ENCODE results near the gene SLC8B1. TPM values are rescaled to one million over a fixed set of nuclear protein-coding genes. Genes with fewer than 3 reads are reported as not detected.

Gene SLC8B1
- total RNA-seq, 1 experiment from 2014 or later, result 15.7 TPM

DNA sequence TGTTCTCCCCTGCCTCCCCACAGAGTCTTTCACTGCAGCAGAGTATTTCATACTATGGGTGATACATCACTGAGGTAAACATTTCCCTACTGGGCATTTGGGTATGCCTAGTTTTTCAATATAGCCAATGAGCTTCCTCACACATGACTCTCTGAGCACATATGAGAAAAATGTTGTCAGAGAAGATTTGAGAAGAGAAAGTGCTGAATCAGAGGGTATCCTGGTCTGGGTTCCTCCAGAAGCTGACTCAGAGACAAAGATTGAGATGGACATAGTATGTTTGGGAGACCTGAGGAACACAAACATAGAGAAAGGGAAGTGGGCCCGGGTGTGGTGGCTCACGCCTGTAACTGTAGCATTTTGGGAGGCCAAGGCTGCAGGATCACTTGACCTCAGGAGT, 12.6 kb downstream of the SLC8B1 start:
- no peaks in the 10 kb centered on the region for H3K4me1 Mint-ChIP-seq (ENCODE audit: insufficient read depth, unreplicated experiment)
- no peaks in the 10 kb centered on the region for H3K9me3 Mint-ChIP-seq (ENCODE audit: unreplicated experiment)
- H3K27me3 Mint-ChIP-seq (ENCODE audit: insufficient read depth, unreplicated experiment), result no peaks in the 10 kb centered on the region
- ChIA-PET CTCF (interaction anchor here (0.6 to 1.7 kb wide), 4 partner anchors 9 to 643 kb away, joined by 3 to 6 read pairs (median 3); no protein-coding TSS in a partner anchor), POLR2A (interaction anchor here (1.1 kb wide), 1 partner anchor 30 kb away, joined by 3 read pairs; no protein-coding TSS in a partner anchor)
- H3K36me3 Mint-ChIP-seq (ENCODE audit: insufficient read depth, unreplicated experiment), result peaks cover 41% of the 10 kb centered on the region
- TF ChIP-seq CTCF (IDR thresholded peaks at IDR 0.05; ENCODE audit: unreplicated experiment), result no peak
- no peak overlapping the region for H3K4me3 Mint-ChIP-seq (ENCODE audit: unreplicated experiment)
- no peak overlapping the region for H3K27ac Mint-ChIP-seq (ENCODE audit: low read depth, unreplicated experiment)
- DNase-seq (ENCODE audit: unreplicated experiment), result no peak
- no TSS peak for BruUV-seq (replicated peaks)
- intact Hi-C loops (cut with micrococcal nuclease), result no loop called here

DNA sequence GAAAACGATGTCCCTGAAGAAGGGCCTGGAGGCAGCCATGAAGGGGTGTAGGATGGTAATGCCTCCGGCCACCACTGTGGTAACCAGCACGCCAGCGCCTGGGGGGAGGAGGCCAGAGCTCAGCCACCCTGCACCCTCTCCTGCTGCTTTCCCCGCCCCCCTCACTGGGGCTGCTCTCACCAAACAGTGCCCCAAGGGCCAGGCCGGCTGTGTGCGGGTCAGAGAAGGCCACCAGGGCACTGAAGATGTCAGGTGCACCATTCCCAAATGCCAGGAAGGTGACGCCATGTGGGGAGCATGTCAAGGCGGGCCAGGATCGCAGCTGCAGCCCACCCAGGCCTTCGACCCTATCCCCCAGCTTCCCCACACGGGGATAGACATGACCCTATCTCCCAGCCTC, 14.5 kb downstream of the SLC8B1 start:
- peaks cover 38% of the 10 kb centered on the region for H3K36me3 Mint-ChIP-seq (ENCODE audit: insufficient read depth, unreplicated experiment)
- intact Hi-C loops (cut with micrococcal nuclease), result no loop called here
- no peak for DNase-seq (ENCODE audit: unreplicated experiment)
- H3K4me3 Mint-ChIP-seq (ENCODE audit: unreplicated experiment), result no peak overlapping the region
- H3K27ac Mint-ChIP-seq (ENCODE audit: low read depth, unreplicated experiment), result no peak overlapping the region
- no peaks in the 10 kb centered on the region for H3K4me1 Mint-ChIP-seq (ENCODE audit: insufficient read depth, unreplicated experiment)
- BruUV-seq (replicated peaks), result no TSS peak
- CTCF ChIA-PET, result interaction anchor here (0.7 to 1.2 kb wide), 2 partner anchors 8 to 11 kb away, joined by 3 to 5 read pairs; no protein-coding TSS in a partner anchor
- TF ChIP-seq CTCF (IDR thresholded peaks at IDR 0.05; ENCODE audit: unreplicated experiment), result no peak
- no peaks in the 10 kb centered on the region for H3K27me3 Mint-ChIP-seq (ENCODE audit: insufficient read depth, unreplicated experiment)
- POLR2A ChIA-PET, result no interaction called here
- no peaks in the 10 kb centered on the region for H3K9me3 Mint-ChIP-seq (ENCODE audit: unreplicated experiment)

DNA sequence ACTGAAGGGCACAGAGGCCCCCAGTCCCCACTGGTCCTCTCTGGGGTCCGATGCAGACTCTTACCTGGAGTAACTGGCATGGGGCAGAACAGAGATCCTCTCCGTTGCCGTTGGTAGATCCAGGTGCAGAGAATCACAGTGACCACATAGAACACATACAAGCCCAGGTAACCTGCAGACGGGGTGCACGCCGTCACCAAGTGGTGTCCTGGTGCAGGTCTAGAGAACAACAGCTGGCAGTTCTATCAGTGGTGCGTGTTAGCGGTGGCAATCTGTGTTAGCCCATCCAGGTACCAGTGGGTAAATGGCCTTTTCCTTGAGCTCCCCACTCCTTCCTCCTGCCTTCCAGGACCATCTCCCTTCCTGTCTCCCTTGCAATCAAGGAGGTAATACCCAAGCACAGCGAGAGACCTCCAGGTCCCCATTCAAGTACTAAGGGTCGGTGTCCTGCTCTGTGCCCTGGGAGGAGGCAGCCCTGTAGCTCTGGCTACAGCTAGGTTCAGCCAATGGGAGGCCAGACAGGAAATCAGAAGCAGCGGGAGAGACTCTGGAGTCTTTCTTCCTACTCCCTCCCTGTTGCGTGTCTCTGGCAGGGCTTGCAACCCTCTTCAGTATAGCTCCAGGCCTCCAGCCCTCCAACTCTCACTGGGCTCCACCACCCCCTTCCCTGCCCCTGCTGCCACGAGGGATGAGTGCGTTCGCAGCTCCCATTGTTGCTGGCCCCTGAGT, 15.8 kb downstream of the SLC8B1 start:
- ChIA-PET CTCF (no interaction called here), POLR2A (interaction anchor here (1.1 kb wide), 1 partner anchor 12 kb away, joined by 3 read pairs; no protein-coding TSS in a partner anchor)
- no peak for TF ChIP-seq CTCF (IDR thresholded peaks at IDR 0.05; ENCODE audit: unreplicated experiment)
- BruUV-seq (replicated peaks), result no TSS peak
- peaks cover 45% of the 10 kb centered on the region for H3K36me3 Mint-ChIP-seq (ENCODE audit: insufficient read depth, unreplicated experiment)
- no peaks in the 10 kb centered on the region for H3K27me3 Mint-ChIP-seq (ENCODE audit: insufficient read depth, unreplicated experiment)
- H3K9me3 Mint-ChIP-seq (ENCODE audit: unreplicated experiment), result no peaks in the 10 kb centered on the region
- H3K4me3 Mint-ChIP-seq (ENCODE audit: unreplicated experiment), result no peak overlapping the region
- intact Hi-C loops (cut with micrococcal nuclease), result no loop called here
- H3K27ac Mint-ChIP-seq (ENCODE audit: low read depth, unreplicated experiment), result no peak overlapping the region
- no peaks in the 10 kb centered on the region for H3K4me1 Mint-ChIP-seq (ENCODE audit: insufficient read depth, unreplicated experiment)
- DNase-seq (ENCODE audit: unreplicated experiment), result no peak

DNA sequence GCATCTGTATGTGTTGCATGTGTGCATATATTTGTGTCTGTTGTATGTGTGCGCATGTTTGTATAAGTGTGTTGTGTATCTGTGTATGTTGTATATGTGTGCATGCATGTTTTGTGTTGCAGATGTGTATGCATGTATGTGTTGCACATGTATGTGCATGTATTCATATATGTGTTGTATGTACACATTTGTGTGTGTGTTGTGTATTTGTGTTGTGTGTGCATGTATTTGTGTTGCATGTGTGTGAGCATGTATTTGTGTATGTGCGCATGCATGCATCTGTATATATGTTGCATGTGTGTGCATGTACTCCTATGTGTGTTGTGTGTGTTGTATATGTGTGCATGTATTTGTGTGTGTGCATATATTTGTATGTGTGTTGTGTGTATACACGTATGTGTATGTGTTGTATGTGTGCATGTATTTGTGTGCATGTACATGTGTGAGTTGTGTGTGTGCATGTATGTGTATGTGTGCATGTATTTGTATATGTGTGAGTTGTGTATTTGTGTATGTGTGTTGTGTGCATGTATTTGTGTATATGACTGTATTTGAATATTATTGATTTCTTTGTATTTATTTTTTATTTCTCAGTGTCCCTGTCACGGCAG, 16.8 kb downstream of the SLC8B1 start:
- intact Hi-C loops (cut with micrococcal nuclease), result no loop called here
- H3K4me3 Mint-ChIP-seq (ENCODE audit: unreplicated experiment), result no peak overlapping the region
- BruUV-seq (replicated peaks), result no TSS peak
- TF ChIP-seq CTCF (IDR thresholded peaks at IDR 0.05; ENCODE audit: unreplicated experiment), result no peak
- ChIA-PET POLR2A (interaction anchor here (0.5 kb wide), 1 partner anchor 17 kb away, joined by 3 read pairs; no protein-coding TSS in a partner anchor), CTCF (no interaction called here)
- no peak overlapping the region for H3K27ac Mint-ChIP-seq (ENCODE audit: low read depth, unreplicated experiment)
- peaks cover 44% of the 10 kb centered on the region for H3K36me3 Mint-ChIP-seq (ENCODE audit: insufficient read depth, unreplicated experiment)
- no peaks in the 10 kb centered on the region for H3K9me3 Mint-ChIP-seq (ENCODE audit: unreplicated experiment)
- no peaks in the 10 kb centered on the region for H3K27me3 Mint-ChIP-seq (ENCODE audit: insufficient read depth, unreplicated experiment)
- no peaks in the 10 kb centered on the region for H3K4me1 Mint-ChIP-seq (ENCODE audit: insufficient read depth, unreplicated experiment)
- no peak for DNase-seq (ENCODE audit: unreplicated experiment)
